Measurements from ENCODE around the gene SEC61A2. TPM values are rescaled to one million over a fixed set of nuclear protein-coding genes. Genes with fewer than 3 reads are reported as not detected.

Gene SEC61A2
- polyA plus RNA-seq, 3 donors = 0.30 to 3.4 (median 0.98) TPM

GRCh38 chr10:12207114-12207513, 77.6 kb downstream of the SEC61A2 start:
- no peak overlapping the region for H3K9ac ChIP-seq (ENCODE audit: insufficient read depth, low read length, poor library complexity, severe bottlenecking)
- H3K4me1 ChIP-seq (ENCODE audit: control insufficient read depth in 1 of 2, insufficient read depth in 2 of 2, low read length in 2 of 2) = no peaks in the 10 kb centered on the region
- H2AFZ ChIP-seq (ENCODE audit: insufficient read depth, low read depth, low read length, poor library complexity, severe bottlenecking) = no peak overlapping the region
- peaks cover 68% of the 10 kb centered on the region for H3K79me2 ChIP-seq (ENCODE audit: insufficient read depth, low read length)
- Mint-ChIP-seq H3K4me3 (no peak overlapping the region), H3K27me3 (ENCODE audit: low read depth in 3 of 3) (no peaks in the 10 kb centered on the region), H3K27ac (no peak overlapping the region), H3K9me3 (no peaks in the 10 kb centered on the region), H3K4me1 (no peaks in the 10 kb centered on the region), H3K36me3 (peaks cover 64 to 88% of the 10 kb centered on the region in 2 donors)
- no peak overlapping the region for H3K4me2 ChIP-seq (replicated peaks; ENCODE audit: extremely low read depth, low read length, poor library complexity, severe bottlenecking)
- H4K20me1 ChIP-seq (ENCODE audit: insufficient read depth, low read length) = peaks cover 65% of the 10 kb centered on the region
- no peaks in the 10 kb centered on the region for H3K9me3 ChIP-seq (replicated peaks in 1 of 2; ENCODE audit: control insufficient read depth in 1 of 2, insufficient read depth in 1 of 2, low read length in 2 of 2)
- intact Hi-C loops (cut with micrococcal nuclease) = no loop called here
- TF ChIP-seq, protein P1, sequence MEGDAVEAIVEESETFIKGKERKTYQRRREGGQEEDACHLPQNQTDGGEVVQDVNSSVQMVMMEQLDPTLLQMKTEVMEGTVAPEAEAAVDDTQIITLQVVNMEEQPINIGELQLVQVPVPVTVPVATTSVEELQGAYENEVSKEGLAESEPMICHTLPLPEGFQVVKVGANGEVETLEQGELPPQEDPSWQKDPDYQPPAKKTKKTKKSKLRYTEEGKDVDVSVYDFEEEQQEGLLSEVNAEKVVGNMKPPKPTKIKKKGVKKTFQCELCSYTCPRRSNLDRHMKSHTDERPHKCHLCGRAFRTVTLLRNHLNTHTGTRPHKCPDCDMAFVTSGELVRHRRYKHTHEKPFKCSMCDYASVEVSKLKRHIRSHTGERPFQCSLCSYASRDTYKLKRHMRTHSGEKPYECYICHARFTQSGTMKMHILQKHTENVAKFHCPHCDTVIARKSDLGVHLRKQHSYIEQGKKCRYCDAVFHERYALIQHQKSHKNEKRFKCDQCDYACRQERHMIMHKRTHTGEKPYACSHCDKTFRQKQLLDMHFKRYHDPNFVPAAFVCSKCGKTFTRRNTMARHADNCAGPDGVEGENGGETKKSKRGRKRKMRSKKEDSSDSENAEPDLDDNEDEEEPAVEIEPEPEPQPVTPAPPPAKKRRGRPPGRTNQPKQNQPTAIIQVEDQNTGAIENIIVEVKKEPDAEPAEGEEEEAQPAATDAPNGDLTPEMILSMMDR (IDR thresholded peaks at IDR 0.05) = no peak
- H3K27ac ChIP-seq (ENCODE audit: low read depth in 1 of 2, low read length in 2 of 2) = no peak overlapping the region
- DNase-seq = no peak
- H3K36me3 ChIP-seq (replicated peaks in 1 of 2; ENCODE audit: control insufficient read depth in 1 of 2, insufficient read depth in 2 of 2, low read length in 2 of 2) = peaks cover 59 to 96% of the 10 kb centered on the region in 2 donors
- WGBS (ENCODE audit: insufficient coverage) = no CpG with 5 or more reads among the region's 3 CpGs
- H3K4me3 ChIP-seq (replicated peaks in 1 of 3; ENCODE audit: low read depth in 2 of 3, low read length in 3 of 3) = no peak overlapping the region
- no peaks in the 10 kb centered on the region for H3K27me3 ChIP-seq (ENCODE audit: control insufficient read depth in 2 of 2, insufficient read depth in 2 of 2, low read length in 2 of 2)

GRCh38 chr10:12208460-12208859, 79.0 kb downstream of the SEC61A2 start:
- intact Hi-C loops (cut with micrococcal nuclease) = no loop called here
- Mint-ChIP-seq H3K9me3 (no peaks in the 10 kb centered on the region), H3K27me3 (ENCODE audit: low read depth in 3 of 3) (no peaks in the 10 kb centered on the region), H3K4me3 (no peak overlapping the region), H3K27ac (no peak overlapping the region), H3K36me3 (peaks cover 67 to 89% of the 10 kb centered on the region in 2 donors), H3K4me1 (no peaks in the 10 kb centered on the region)
- no peaks in the 10 kb centered on the region for H3K27me3 ChIP-seq (ENCODE audit: control insufficient read depth in 2 of 2, insufficient read depth in 2 of 2, low read length in 2 of 2)
- peaks cover 57 to 96% of the 10 kb centered on the region in 2 donors for H3K36me3 ChIP-seq (replicated peaks in 1 of 2; ENCODE audit: control insufficient read depth in 1 of 2, insufficient read depth in 2 of 2, low read length in 2 of 2)
- DNase-seq = no peak
- peaks cover 60% of the 10 kb centered on the region for H3K79me2 ChIP-seq (ENCODE audit: insufficient read depth, low read length)
- 98% methylated on average over 5 of the region's 5 CpGs for WGBS (ENCODE audit: insufficient coverage)
- TF ChIP-seq, protein P1 (IDR thresholded peaks at IDR 0.05) = no peak
- H3K4me2 ChIP-seq (replicated peaks; ENCODE audit: extremely low read depth, low read length, poor library complexity, severe bottlenecking) = no peak overlapping the region
- peaks cover 55% of the 10 kb centered on the region for H4K20me1 ChIP-seq (ENCODE audit: insufficient read depth, low read length)
- no peak overlapping the region for H2AFZ ChIP-seq (ENCODE audit: insufficient read depth, low read depth, low read length, poor library complexity, severe bottlenecking)
- no peak overlapping the region for H3K27ac ChIP-seq (ENCODE audit: low read depth in 1 of 2, low read length in 2 of 2)
- no peaks in the 10 kb centered on the region for H3K4me1 ChIP-seq (ENCODE audit: control insufficient read depth in 1 of 2, insufficient read depth in 2 of 2, low read length in 2 of 2)
- H3K9me3 ChIP-seq (replicated peaks in 1 of 2; ENCODE audit: control insufficient read depth in 1 of 2, insufficient read depth in 1 of 2, low read length in 2 of 2) = no peaks in the 10 kb centered on the region
- H3K9ac ChIP-seq (ENCODE audit: insufficient read depth, low read length, poor library complexity, severe bottlenecking) = no peak overlapping the region
- no peak overlapping the region for H3K4me3 ChIP-seq (replicated peaks in 1 of 3; ENCODE audit: low read depth in 2 of 3, low read length in 3 of 3)

Data from CD14-positive monocyte (primary cell).